Measurements from ENCODE around the gene SCLT1.

DNA sequence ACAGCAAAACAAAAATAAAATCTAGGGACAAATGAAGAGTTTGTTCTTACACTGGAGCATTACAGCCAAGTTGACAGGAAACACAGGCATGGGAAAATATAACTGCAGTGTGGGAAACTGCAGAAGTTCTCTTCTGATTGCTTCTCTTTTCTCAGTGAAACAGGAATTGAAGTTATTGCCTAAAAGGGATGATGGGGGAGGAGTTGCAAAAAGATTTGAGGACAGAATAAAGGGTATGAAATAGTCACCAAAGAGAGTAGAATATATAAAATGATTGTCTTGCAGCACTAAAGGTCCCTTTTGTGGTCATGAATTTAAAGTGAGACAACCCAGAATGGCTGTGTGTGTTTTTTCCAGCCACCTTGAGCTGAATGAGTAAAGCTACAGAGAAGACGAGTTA is 180.1 kb downstream of the SCLT1 start:
- TF ChIP-seq, protein P1, sequence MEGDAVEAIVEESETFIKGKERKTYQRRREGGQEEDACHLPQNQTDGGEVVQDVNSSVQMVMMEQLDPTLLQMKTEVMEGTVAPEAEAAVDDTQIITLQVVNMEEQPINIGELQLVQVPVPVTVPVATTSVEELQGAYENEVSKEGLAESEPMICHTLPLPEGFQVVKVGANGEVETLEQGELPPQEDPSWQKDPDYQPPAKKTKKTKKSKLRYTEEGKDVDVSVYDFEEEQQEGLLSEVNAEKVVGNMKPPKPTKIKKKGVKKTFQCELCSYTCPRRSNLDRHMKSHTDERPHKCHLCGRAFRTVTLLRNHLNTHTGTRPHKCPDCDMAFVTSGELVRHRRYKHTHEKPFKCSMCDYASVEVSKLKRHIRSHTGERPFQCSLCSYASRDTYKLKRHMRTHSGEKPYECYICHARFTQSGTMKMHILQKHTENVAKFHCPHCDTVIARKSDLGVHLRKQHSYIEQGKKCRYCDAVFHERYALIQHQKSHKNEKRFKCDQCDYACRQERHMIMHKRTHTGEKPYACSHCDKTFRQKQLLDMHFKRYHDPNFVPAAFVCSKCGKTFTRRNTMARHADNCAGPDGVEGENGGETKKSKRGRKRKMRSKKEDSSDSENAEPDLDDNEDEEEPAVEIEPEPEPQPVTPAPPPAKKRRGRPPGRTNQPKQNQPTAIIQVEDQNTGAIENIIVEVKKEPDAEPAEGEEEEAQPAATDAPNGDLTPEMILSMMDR (conservative IDR thresholded peaks at IDR 0.05; ENCODE audit: low read depth, low read length): no peak
- no peak for TF ChIP-seq EZH2 (IDR thresholded peaks at IDR 0.05; ENCODE audit: borderline replicate concordance, low read depth, low read length, poor library complexity, severe bottlenecking)

All from A673 (cell line).